Measurements from ENCODE around the gene KLHL36. TPM values are rescaled to one million over a fixed set of nuclear protein-coding genes. Genes with fewer than 3 reads are reported as not detected.

Gene KLHL36
- total and polyA plus RNA-seq, 9 of the 15 experiments (the other 6 are each of a cell fraction or from before 2014, with no cell fraction given) = 2.1 to 51.2 (median 18.5) TPM

- TF ChIP-seq TSHZ1 (CRISPR knock-in tag; IDR thresholded peaks at IDR 0.05) (no peak), YY1 (IDR thresholded peaks at IDR 0.05; ENCODE audit: borderline replicate concordance in 1 of 3, control insufficient read depth in 1 of 3, extremely low read depth in 1 of 3, insufficient read depth in 3 of 3, insufficient read length in 1 of 3, insufficient replicate concordance in 2 of 3, low read depth in 1 of 3, low read length in 2 of 3) (peak in 1 of 3 experiments; percentile 10), TFAM (CRISPR knock-in tag; conservative IDR thresholded peaks at IDR 0.05) (no peak), CLOCK (CRISPR knock-in tag; IDR thresholded peaks at IDR 0.05; ENCODE audit: borderline replicate concordance) (no peak)
These were observed 52.4 kb downstream of the KLHL36 start (continued) for GRCh38 chr16:84700446-84701300.
